Fibroblast of skin of left quadriceps (primary cell): Measurements from ENCODE around the gene GPRC5A.

Experiments
- DNase-seq, 2 experiments: peaks; one replicate each; pipeline ENCODE4 v3.0.0-alpha.2; 2013; ENCODE audit warnings: low read depth in 2 of 2

Gene GPRC5A

GRCh38 chr12:12885096-12885792 is 6.1 kb upstream of the GPRC5A start:
- DNase-seq, result no peak

- DNase-seq, result no peak
Measured at GRCh38 chr12:12887471-12887870, 3.9 kb upstream of the GPRC5A start.

GRCh38 chr12:12889701-12890100 is 1.7 kb upstream of the GPRC5A start:
- DNase-seq, result no peak

GRCh38 chr12:12890543-12891079 is 751 bp upstream of the GPRC5A start:
- DNase-seq, result no peak

GRCh38 chr12:12891881-12892355 is 556 bp downstream of the GPRC5A start:
- DNase-seq, result no peak

GRCh38 chr12:12892681-12893141 is 1.3 kb downstream of the GPRC5A start:
- no peak for DNase-seq

GRCh38 chr12:12893438-12893837 is 2.1 kb downstream of the GPRC5A start:
- no peak for DNase-seq

GRCh38 chr12:12896260-12896659 is 4.9 kb downstream of the GPRC5A start:
- peak; percentile 82 to 84 for DNase-seq

- DNase-seq, result no peak
Measured at GRCh38 chr12:12897302-12897701, 5.9 kb downstream of the GPRC5A start.

GRCh38 chr12:12898136-12898717 is 6.9 kb downstream of the GPRC5A start:
- DNase-seq, result no peak

GRCh38 chr12:12898911-12899511 is 7.6 kb downstream of the GPRC5A start:
- DNase-seq, result no peak

GRCh38 chr12:12899530-12900380 is 8.4 kb downstream of the GPRC5A start:
- peak; percentile 84 to 87 for DNase-seq

GRCh38 chr12:12900786-12901157 is 9.4 kb downstream of the GPRC5A start:
- DNase-seq, result no peak

- peak; percentile 80 to 82 for DNase-seq
Measured at GRCh38 chr12:12901158-12901791, 9.9 kb downstream of the GPRC5A start.

- DNase-seq, result peak; percentile 55 to 59
Measured at GRCh38 chr12:12902036-12902435, 10.7 kb downstream of the GPRC5A start.

- no peak for DNase-seq
Measured at GRCh38 chr12:12903642-12904609, 12.6 kb downstream of the GPRC5A start.

- DNase-seq, result no peak
Measured at GRCh38 chr12:12907552-12907951, 16.2 kb downstream of the GPRC5A start.

- no peak for DNase-seq
Measured at GRCh38 chr12:12908252-12908651, 16.9 kb downstream of the GPRC5A start.

GRCh38 chr12:12908711-12909110 is 17.3 kb downstream of the GPRC5A start:
- DNase-seq, result no peak
